Left ventricle myocardium inferior (tissue), 1 donor: ENCODE data around the gene KATNB1. TPM values are rescaled to one million over a fixed set of nuclear protein-coding genes. Genes with fewer than 3 reads are reported as not detected.
A peak's percentile ranks its signal among the peaks of the same experiment; 100 is the strongest.

ENCODE experiments used
- DNase-seq: peaks from one replicate; pipeline ENCODE4 v3.0.0-alpha.2; 2020
- H3K27ac ChIP-seq: fragments of 200-600 bp; replicated peaks from 2 replicates; pipeline ENCODE4 v1.8.0; 2021
- H3K27me3 ChIP-seq: fragments of 200-600 bp; 2 replicates; pipeline ENCODE4 v1.8.0; 2021; ENCODE audit warnings: low read depth
- H3K36me3 ChIP-seq: fragments of 200-600 bp; 2 replicates; pipeline ENCODE4 v1.8.0; 2021
- H3K4me1 ChIP-seq: fragments of 200-600 bp; 2 replicates; pipeline ENCODE4 v1.8.0; 2021
- H3K4me3 ChIP-seq: fragments of 200-600 bp; 2 replicates; pipeline ENCODE4 v1.8.0; 2021; ENCODE audit warnings: mild to moderate bottlenecking, moderate library complexity
- H3K9me3 ChIP-seq: fragments of 200-600 bp; replicated peaks from 2 replicates; pipeline ENCODE4 v1.8.0; 2021
- CTCF ChIP-seq: fragments of 200-600 bp; IDR thresholded peaks from 2 replicates; pipeline ENCODE4 v1.8.0; 2021; ENCODE audit warnings: antibody characterized with exemption, mild to moderate bottlenecking, borderline replicate concordance
- intact Hi-C: fragments of 100-400 bp; cut with micrococcal nuclease; formaldehyde crosslinking; loops from one replicate; pipeline ENCODE4 v1.11.0; 2022
- total RNA-seq: library from RNA; stranded (reverse); fragmentation: NEBNext Ultra II Directional; extraction: Animal tissue kit (Norgen Biotek cat#: 25700); gene quantifications from one replicate; pipeline ENCODE4 v1.2.1, GENCODE V29; 2021
- donor health status: DM: no; HTN: yes; CAD: no; lungs with severe emphysema.

The KATNB1 gene
- total RNA-seq, 1 donor from 2014 or later, result 11.2 TPM

DNA sequence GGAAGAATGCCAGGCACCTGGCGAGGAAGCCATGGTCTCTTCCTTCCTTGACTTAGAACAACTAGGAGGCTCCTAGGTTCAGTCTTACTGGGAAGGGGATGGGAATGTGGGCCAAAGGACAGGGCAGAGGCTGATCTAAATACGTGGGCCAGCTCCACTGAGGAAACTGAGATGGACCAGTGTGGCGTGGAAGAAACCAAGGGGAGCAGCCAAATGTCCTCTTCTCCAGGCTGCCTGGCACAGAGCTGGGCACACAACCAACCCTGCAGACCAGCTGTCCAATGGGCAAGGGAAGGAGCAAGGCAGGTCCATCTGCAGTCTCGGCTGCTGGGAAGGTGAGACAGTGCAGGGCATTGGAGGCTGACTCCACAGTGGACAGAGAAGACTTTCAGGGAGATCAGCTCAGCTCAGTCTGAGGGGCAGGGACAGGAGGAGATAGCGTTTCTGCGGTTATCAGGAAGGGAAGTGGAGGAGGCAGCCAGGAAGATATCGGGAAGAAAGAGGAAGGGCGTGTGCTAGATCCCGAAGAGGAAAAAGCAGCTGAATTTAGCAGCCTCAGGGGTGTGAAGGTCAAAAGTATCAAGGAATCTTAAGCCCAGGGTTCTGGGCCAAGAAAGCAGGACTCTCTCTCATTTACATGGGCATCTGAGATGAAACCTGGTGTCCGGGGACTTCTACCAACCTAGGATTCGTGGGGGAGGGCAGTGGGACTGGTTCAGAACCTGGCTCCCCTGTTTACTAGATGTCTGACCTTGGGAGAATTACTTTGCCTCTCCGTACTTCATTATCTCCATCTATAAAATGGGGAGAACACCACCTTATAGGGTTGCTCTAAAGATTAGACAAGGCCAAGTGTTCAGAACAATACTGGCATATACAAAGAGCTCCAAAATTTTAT, 64.9 kb downstream of the KATNB1 start:
- Histone ChIP-seq H3K27ac (peak overlapping the region; percentile 96), H3K36me3 (peaks cover 17% of the 10 kb centered on the region), H3K4me1 (peaks cover 95% of the 10 kb centered on the region), H3K4me3 (peak overlapping the region; percentile 79), H3K9me3 (no peaks in the 10 kb centered on the region), H3K27me3 (no peaks in the 10 kb centered on the region)
- intact Hi-C loops, result no loop called here
- TF ChIP-seq CTCF, result no peak
- no peak for DNase-seq

GRCh38 chr16:57801098-57801808, 65.7 kb downstream of the KATNB1 start:
- peak overlapping the region; percentile 79 for H3K4me3 ChIP-seq
- H3K27ac ChIP-seq, result peak overlapping the region; percentile 96
- H3K27me3 ChIP-seq, result no peaks in the 10 kb centered on the region
- TF ChIP-seq CTCF, result no peak
- no peaks in the 10 kb centered on the region for H3K9me3 ChIP-seq
- intact Hi-C loops, result no loop called here
- no peak for DNase-seq
- H3K4me1 ChIP-seq, result peaks cover 91% of the 10 kb centered on the region
- H3K36me3 ChIP-seq, result peaks cover 16% of the 10 kb centered on the region

GRCh38 chr16:57801809-57802340, 66.3 kb downstream of the KATNB1 start:
- Histone ChIP-seq H3K27ac (peak overlapping the region; percentile 96), H3K27me3 (no peaks in the 10 kb centered on the region), H3K4me3 (peak overlapping the region; percentile 79), H3K9me3 (no peaks in the 10 kb centered on the region), H3K4me1 (peaks cover 84% of the 10 kb centered on the region), H3K36me3 (peaks cover 9% of the 10 kb centered on the region)
- intact Hi-C loops, result no loop called here
- TF ChIP-seq CTCF, result no peak
- DNase-seq, result peak; percentile 69

DNA sequence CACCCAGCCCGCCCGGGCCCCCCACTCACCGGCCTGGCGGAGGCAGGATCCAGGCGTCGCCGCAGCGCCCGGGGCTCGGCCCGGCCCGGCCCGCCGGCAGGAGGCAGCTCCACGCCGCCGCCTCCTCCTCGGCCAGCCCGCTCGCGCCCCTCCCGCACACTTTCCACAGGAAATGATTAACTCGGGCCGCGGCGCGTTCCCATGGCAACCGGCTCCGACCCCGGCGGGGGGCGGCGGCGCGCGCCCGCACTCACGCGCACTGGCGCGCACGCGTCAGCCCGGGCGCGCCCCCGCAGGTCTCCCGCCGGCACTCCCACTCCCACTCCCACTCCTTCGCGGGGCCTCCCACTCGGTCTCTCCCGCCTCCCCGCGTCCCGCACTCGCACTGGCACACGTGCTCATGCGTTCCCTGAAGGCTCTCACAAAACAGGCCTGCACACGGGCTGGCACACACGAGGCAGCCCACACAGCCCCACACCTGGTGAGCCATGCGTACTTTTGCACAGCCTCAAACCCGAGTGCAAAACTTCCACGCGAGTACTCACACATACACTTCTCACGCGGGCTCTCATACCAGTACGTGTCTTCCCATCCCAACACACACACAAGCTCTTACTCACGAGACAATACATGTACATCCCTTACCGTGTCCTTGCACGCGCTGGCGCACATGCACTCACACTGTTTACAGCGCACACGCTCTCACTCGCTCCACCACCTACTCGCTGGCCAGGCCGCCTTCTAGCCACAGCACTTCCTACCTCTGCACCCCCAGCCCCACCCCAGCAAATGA, 67.0 kb downstream of the KATNB1 start, which contains the start of gene KIFC3:
Gene KIFC3, minus strand, starts transcription at position 151 of the 793 bp plus-strand sequence. CDS start 4,248 bp downstream, outside the sequence.
- Histone ChIP-seq H3K27me3 (no peaks in the 10 kb centered on the region), H3K36me3 (peaks cover 3% of the 10 kb centered on the region), H3K27ac (peak within 1 kb of the TSS; percentile 96), H3K4me3 (peak within 1 kb of the TSS; percentile 79), H3K9me3 (no peaks in the 10 kb centered on the region), H3K4me1 (peaks cover 84% of the 10 kb centered on the region)
- intact Hi-C loops, result no loop called here
- peak; percentile 88 for DNase-seq
- TF ChIP-seq CTCF, result peak; percentile 52
